Upper lobe of left lung (tissue), 4 donors: ENCODE measurements around the gene UMAD1.

ENCODE experiments used
- CTCF ChIP-seq, 6 experiments: fragments of 450-650 bp in 4 of 6; fragments of 200-600 bp in 2 of 6; sonication (generic) in 2 of 6; IDR thresholded peaks; one replicate each; pipeline ENCODE4 v1.5.1; 2016 to 2019; ENCODE audit warnings: antibody characterized with exemption in 6 of 6
- POLR2A ChIP-seq, 4 donors: fragments of 450-650 bp; IDR thresholded peaks; one replicate each; pipeline ENCODE4 v1.5.1; 2016 to 2017; ENCODE audit warnings: antibody characterized with exemption in 4 of 4, mild to moderate bottlenecking in 2 of 4

GRCh38 chr7:7789551-7789988, 149.0 kb downstream of the UMAD1 start:
- TF ChIP-seq POLR2A (IDR thresholded peaks at IDR 0.05) (no peak), CTCF (IDR thresholded peaks at IDR 0.05) (no peak)
